GM19043 (cell line): ENCODE results near the gene FOXO4.

Source experiments
- ATAC-seq: cut with Tn5 transposase; IDR thresholded peaks from one replicate; pipeline ENCODE4 v1.9.1; 2021; ENCODE audit warnings: low read depth; ENCODE audit not compliant: unreplicated experiment

The FOXO4 gene

GRCh38 chrX:71131510-71131909 is 35.9 kb downstream of the FOXO4 start:
- ATAC-seq = no peak

GRCh38 chrX:71140440-71140839 is 44.8 kb downstream of the FOXO4 start:
- no peak for ATAC-seq

GRCh38 chrX:71143508-71143907 is 47.9 kb downstream of the FOXO4 start:
- no peak for ATAC-seq

- no peak for ATAC-seq
Measured at GRCh38 chrX:71144651-71145050, 49.0 kb downstream of the FOXO4 start, which contains the start of gene NLGN3. NLGN3 (plus strand) TSS chrX:71144841; CDS start chrX:71147750, 2,909 bp downstream.

- ATAC-seq = no peak
Measured at GRCh38 chrX:71147496-71148277, 52.0 kb downstream of the FOXO4 start.

- no peak for ATAC-seq
Measured at GRCh38 chrX:71148278-71148663, 52.6 kb downstream of the FOXO4 start.

- ATAC-seq = no peak
Measured at GRCh38 chrX:71151366-71151765, 55.7 kb downstream of the FOXO4 start.
